Tibial artery (tissue), 4 donors: ENCODE results near the gene PSMD11.
"Not testable (repeated sequence)": the region's sequence is repeated elsewhere in the genome, so short reads cannot be mapped to it uniquely, and the experiment has no call there.

Experiments used
- DNase-seq, 2 donors: peaks; one replicate each; pipeline ENCODE4 v3.0.0-alpha.2; 2019
- H3K27ac ChIP-seq, 2 donors: fragments of 200-600 bp; sonication (generic) in 1 of 2; 1 replicate in 1 of 2; 2 replicates in 1 of 2; pipeline ENCODE4 v1.5.1; 2018 to 2019; ENCODE audit warnings: mild to moderate bottlenecking in 1 of 2
- H3K27me3 ChIP-seq, 2 donors: fragments of 200-600 bp; sonication (generic) in 1 of 2; one replicate each; pipeline versions ENCODE4 v1.5.1 to v1.6.0; 2016 to 2019
- H3K36me3 ChIP-seq, 3 donors: fragments of 200-600 bp; sonication (generic) in 2 of 3; one replicate each; pipeline ENCODE4 v1.5.1; 2016 to 2019; ENCODE audit warnings: mild to moderate bottlenecking in 2 of 3
- H3K4me1 ChIP-seq, 4 donors: fragments of 200-600 bp; sonication (generic) in 2 of 4; 1 replicate in 3 of 4; 2 replicates in 1 of 4; pipeline ENCODE4 v1.5.1; 2016 to 2019
- H3K4me3 ChIP-seq, 2 donors: fragments of 200-600 bp; sonication (generic) in 1 of 2; 1 replicate in 1 of 2; 2 replicates in 1 of 2; pipeline ENCODE4 v1.5.1; 2018 to 2019; ENCODE audit warnings: mild to moderate bottlenecking in 2 of 2
- H3K9me3 ChIP-seq, 3 donors: fragments of 200-600 bp; sonication (generic) in 1 of 3; one replicate each; pipeline ENCODE4 v1.5.1; 2016 to 2019
- intact Hi-C: fragments of 100-400 bp; cut with DNase I; formaldehyde crosslinking; loops from one replicate; pipeline ENCODE4 v1.15.0; 2023; ENCODE audit warnings: low total_unique reads
- TF ChIP-seq, protein P1 (sequence below), 2 experiments: fragments of 200-600 bp in 1 of 2; fragments of 450-650 bp in 1 of 2; IDR thresholded peaks; one replicate each; pipeline ENCODE4 v1.5.1; 2017 to 2019; ENCODE audit warnings: antibody characterized with exemption in 2 of 2, mild to moderate bottlenecking in 1 of 2, moderate library complexity in 1 of 2

The PSMD11 gene

DNA sequence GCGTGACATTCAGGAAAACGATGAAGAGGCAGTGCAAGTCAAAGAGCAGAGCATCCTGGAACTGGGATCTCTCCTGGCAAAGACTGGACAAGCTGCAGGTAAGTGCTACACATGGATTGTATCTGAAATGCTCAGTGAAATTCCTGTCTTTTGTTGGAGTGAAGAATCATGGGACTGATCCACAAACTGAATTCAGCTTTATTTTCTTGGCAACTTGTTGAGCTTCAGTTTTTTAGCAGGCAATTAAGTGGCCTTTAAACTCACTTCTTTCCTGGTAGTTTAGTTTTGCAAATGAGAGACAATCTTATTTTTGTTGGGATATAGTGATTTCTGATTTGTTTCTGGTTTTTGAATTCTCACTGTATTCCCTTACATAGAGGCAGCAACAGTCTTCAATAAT lies 2.6 kb downstream of the PSMD11 start:
- no peaks in the 10 kb centered on the region for H3K9me3 ChIP-seq
- intact Hi-C loops, result no loop called here
- H3K4me1 ChIP-seq, result peaks cover 0 to 25% (median 14%) of the 10 kb centered on the region in 4 donors
- H3K27me3 ChIP-seq, result no peaks in the 10 kb centered on the region
- no peak overlapping the region for H3K4me3 ChIP-seq
- TF ChIP-seq, protein P1, sequence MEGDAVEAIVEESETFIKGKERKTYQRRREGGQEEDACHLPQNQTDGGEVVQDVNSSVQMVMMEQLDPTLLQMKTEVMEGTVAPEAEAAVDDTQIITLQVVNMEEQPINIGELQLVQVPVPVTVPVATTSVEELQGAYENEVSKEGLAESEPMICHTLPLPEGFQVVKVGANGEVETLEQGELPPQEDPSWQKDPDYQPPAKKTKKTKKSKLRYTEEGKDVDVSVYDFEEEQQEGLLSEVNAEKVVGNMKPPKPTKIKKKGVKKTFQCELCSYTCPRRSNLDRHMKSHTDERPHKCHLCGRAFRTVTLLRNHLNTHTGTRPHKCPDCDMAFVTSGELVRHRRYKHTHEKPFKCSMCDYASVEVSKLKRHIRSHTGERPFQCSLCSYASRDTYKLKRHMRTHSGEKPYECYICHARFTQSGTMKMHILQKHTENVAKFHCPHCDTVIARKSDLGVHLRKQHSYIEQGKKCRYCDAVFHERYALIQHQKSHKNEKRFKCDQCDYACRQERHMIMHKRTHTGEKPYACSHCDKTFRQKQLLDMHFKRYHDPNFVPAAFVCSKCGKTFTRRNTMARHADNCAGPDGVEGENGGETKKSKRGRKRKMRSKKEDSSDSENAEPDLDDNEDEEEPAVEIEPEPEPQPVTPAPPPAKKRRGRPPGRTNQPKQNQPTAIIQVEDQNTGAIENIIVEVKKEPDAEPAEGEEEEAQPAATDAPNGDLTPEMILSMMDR (IDR thresholded peaks at IDR 0.05), result no peak
- H3K27ac ChIP-seq, result no peak overlapping the region
- peaks cover 24 to 48% (median 48%) of the 10 kb centered on the region in 3 donors for H3K36me3 ChIP-seq
- no peak for DNase-seq

DNA sequence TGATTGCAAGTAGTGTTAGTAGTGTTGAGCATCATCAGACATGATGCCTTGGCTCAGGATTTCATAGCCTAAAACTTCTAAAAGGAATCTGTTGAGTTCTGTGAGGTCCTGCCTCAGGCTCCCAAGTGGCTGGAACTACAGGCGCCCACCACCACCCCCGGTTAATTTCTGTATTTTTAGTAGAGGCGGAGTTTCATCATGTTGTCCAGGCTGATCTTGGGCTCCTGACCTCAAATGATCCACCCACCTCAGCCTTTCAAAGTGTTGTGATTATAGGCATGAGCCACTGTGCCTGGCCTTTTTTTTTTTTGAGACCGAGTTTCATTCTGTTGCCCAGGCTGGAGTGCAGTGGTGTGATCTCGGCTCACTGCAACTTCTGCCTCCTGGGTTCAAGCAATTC lies 5.7 kb downstream of the PSMD11 start:
- H3K27ac ChIP-seq, result no peak overlapping the region
- H3K27me3 ChIP-seq, result no peaks in the 10 kb centered on the region
- no peaks in the 10 kb centered on the region for H3K9me3 ChIP-seq
- peaks cover 51 to 77% (median 75%) of the 10 kb centered on the region in 3 donors for H3K36me3 ChIP-seq
- H3K4me1 ChIP-seq, result peaks cover 0 to 19% (median 14%) of the 10 kb centered on the region in 4 donors
- intact Hi-C loops, result no loop called here
- TF ChIP-seq, protein P1 (IDR thresholded peaks at IDR 0.05), result no peak
- no peak overlapping the region for H3K4me3 ChIP-seq
- no peak for DNase-seq

DNA sequence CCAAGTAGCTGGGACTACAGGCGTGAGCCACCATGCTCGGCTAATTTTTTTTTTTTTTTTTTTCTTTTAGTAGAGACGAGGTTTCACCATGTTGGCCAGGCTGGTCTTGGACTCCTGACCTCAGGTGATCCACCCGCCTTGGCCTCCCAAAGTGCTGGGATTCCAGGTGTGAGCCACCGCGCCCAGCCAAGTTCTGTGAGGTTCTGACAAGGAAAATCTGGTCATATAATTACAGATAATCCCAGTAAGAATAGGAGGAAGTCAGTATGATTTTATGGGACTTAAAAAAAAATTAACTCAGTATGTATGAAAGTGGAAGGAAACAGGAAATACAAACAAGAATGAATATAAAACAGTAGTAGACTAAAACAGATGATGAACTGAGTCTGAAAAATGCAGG lies 6.1 kb downstream of the PSMD11 start:
- Histone ChIP-seq H3K4me1 (peaks cover 0 to 17% (median 12%) of the 10 kb centered on the region in 4 donors), H3K36me3 (peaks cover 56 to 81% (median 79%) of the 10 kb centered on the region in 3 donors)
- H3K9me3 ChIP-seq, H3K27ac ChIP-seq, H3K27me3 ChIP-seq, DNase-seq, intact Hi-C loops, H3K4me3 ChIP-seq: not testable (repeated sequence)

DNA sequence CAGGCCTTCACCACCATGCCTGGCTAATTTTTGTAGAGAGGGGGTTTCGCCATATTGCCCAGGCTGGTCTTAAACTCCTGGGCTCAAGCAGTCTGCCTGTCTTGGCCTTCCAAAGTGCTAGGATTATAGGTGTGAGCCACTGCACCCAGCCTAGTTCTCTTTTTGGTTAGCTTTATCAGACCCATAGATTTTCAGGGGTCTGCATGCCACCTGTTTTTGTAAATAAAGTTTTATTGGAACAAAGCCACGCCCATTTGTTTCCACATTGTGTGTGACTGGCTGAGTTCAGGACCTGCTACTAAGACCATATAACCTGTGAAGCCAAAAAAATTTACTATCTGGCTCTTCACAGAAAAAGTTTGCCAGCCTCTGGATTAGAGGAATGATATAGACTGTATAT lies 7.6 kb downstream of the PSMD11 start:
- Histone ChIP-seq H3K27me3 (no peaks in the 10 kb centered on the region), H3K4me3 (no peak overlapping the region), H3K4me1 (peaks cover 0 to 2% (median 0%) of the 10 kb centered on the region in 4 donors), H3K36me3 (peaks cover 65 to 94% (median 92%) of the 10 kb centered on the region in 3 donors), H3K27ac (no peak overlapping the region), H3K9me3 (no peaks in the 10 kb centered on the region)
- DNase-seq, result no peak
- TF ChIP-seq, protein P1 (IDR thresholded peaks at IDR 0.05), result no peak
- intact Hi-C loops, result no loop called here

DNA sequence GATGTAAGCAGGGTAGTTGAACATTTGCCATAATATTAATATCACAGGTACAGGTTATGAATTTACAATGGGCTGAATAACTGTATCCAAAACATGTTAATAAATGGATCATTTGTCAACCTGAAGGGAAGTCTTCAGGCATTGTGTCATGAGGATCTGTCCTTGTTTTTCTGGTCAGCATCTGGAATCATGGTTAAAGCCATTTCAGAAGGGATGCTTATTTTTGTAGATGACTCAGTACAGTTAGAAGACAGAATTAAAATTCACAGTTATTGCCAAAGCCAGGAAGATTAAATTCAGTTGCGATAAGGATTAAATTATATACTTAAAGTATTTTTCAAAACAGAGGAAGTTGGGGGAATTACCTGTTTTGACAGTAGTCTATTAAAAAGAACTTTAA lies 8.0 kb downstream of the PSMD11 start:
- Histone ChIP-seq H3K4me3 (no peak overlapping the region), H3K9me3 (no peaks in the 10 kb centered on the region), H3K36me3 (peaks cover 69 to 98% (median 92%) of the 10 kb centered on the region in 3 donors), H3K27ac (no peak overlapping the region), H3K27me3 (no peaks in the 10 kb centered on the region), H3K4me1 (no peaks in the 10 kb centered on the region)
- intact Hi-C loops, result no loop called here
- no peak for DNase-seq
- TF ChIP-seq, protein P1 (IDR thresholded peaks at IDR 0.05), result no peak

DNA sequence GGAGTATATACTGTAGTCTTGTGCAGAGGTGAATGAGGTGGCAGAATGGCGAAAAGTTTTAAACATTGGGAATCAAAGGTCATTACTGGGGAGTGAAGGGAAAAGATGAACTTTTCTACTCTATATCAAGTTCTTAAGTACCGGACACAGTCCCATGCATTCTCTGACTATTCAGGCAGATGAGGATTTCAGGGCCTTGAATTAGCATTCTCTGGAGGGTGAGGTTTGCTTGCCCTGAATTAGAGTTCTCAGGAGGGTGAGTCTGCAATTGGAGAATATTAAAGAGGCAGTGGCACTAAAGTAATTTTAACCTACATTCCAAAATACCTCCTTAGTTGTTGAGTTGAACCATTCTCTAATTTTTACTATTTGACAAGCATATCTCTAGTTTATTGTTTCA lies 9.1 kb downstream of the PSMD11 start:
- TF ChIP-seq, protein P1 (IDR thresholded peaks at IDR 0.05), result no peak
- no peak for DNase-seq
- Histone ChIP-seq H3K36me3 (peaks cover 71 to 98% (median 90%) of the 10 kb centered on the region in 3 donors), H3K27ac (no peak overlapping the region), H3K9me3 (no peaks in the 10 kb centered on the region), H3K4me1 (no peaks in the 10 kb centered on the region), H3K4me3 (no peak overlapping the region), H3K27me3 (no peaks in the 10 kb centered on the region)
- intact Hi-C loops, result no loop called here
